ENCODE measurements around the gene HELZ. TPM values are rescaled to one million over a fixed set of nuclear protein-coding genes. Genes with fewer than 3 reads are reported as not detected.
"Not testable (repeated sequence)": the region's sequence is repeated elsewhere in the genome, so short reads cannot be mapped to it uniquely, and the experiment has no call there.

The HELZ gene
- total and polyA plus RNA-seq, 2 experiments from 2014 or later, result 23.9 to 25.4 TPM

GRCh38 chr17:67290244-67290643, 45.2 kb upstream of the HELZ start:
- no peaks in the 10 kb centered on the region for H3K36me3 ChIP-seq (ENCODE audit: low read depth)

GRCh38 chr17:67289181-67289876, 44.3 kb upstream of the HELZ start:
- Histone ChIP-seq H3K4me1 (ENCODE audit: insufficient read depth) (peaks cover 8% of the 10 kb centered on the region), H3F3A (ENCODE audit: insufficient read depth) (no peaks in the 10 kb centered on the region), H3K27me3 (replicated peaks; ENCODE audit: insufficient read depth) (no peaks in the 10 kb centered on the region), H3K4me2 (ENCODE audit: unreplicated experiment) (peak overlapping the region; percentile 59), H2AFZ (peak overlapping the region; percentile 47), H3K9me2 (ENCODE audit: insufficient read depth) (no peaks in the 10 kb centered on the region), H3K9ac (no peak overlapping the region), H3K79me2 (ENCODE audit: insufficient read depth) (no peaks in the 10 kb centered on the region), H3K9me3 (ENCODE audit: low read depth) (no peaks in the 10 kb centered on the region), H3K4me3 (peak overlapping the region; percentile 44; the same call in 1 of the 2 replicates), H3K36me3 (ENCODE audit: low read depth) (no peaks in the 10 kb centered on the region), H4K20me1 (ENCODE audit: insufficient read depth) (no peaks in the 10 kb centered on the region), H3K27ac (no peak overlapping the region)
- whole genome bisulfite sequencing, 2 experiments (ENCODE audit: low coverage in 1 of 2, low lambda C conversion rate in 2 of 2, missing lambda C conversion rate in 2 of 2), result 2 to 7% methylated on average over 13 to 14 of the region's 14 CpGs
- peak; percentile 76 for DNase-seq
- TF ChIP-seq EZH2 (IDR thresholded peaks at IDR 0.05; ENCODE audit: insufficient read depth, poor library complexity, severe bottlenecking) (no peak), EZH2phosphoT487 (IDR thresholded peaks at IDR 0.05; ENCODE audit: insufficient read depth, low read depth) (no peak)
- in situ Hi-C loops (cut with MboI), result no loop called here

More at GRCh38 chr17:67290244-67290643, 45.2 kb upstream of the HELZ start:
- Histone ChIP-seq H3K4me2 (ENCODE audit: unreplicated experiment) (no peak overlapping the region), H3K9ac (no peak overlapping the region), H3K9me3 (ENCODE audit: low read depth) (no peaks in the 10 kb centered on the region), H3K27me3 (replicated peaks; ENCODE audit: insufficient read depth) (no peaks in the 10 kb centered on the region), H3F3A (ENCODE audit: insufficient read depth) (no peaks in the 10 kb centered on the region), H3K27ac (no peak overlapping the region), H3K79me2 (ENCODE audit: insufficient read depth) (no peaks in the 10 kb centered on the region), H3K4me1 (ENCODE audit: insufficient read depth) (peaks cover 8% of the 10 kb centered on the region), H4K20me1 (ENCODE audit: insufficient read depth) (no peaks in the 10 kb centered on the region), H2AFZ (no peak overlapping the region), H3K9me2 (ENCODE audit: insufficient read depth) (no peaks in the 10 kb centered on the region), H3K4me3 (no peak overlapping the region)
- WGBS, 2 experiments (ENCODE audit: low coverage in 1 of 2, low lambda C conversion rate in 2 of 2, missing lambda C conversion rate in 2 of 2), result 97 to 98% methylated on average over 3 of the region's 3 CpGs
- DNase-seq, result no peak
- TF ChIP-seq EZH2phosphoT487 (IDR thresholded peaks at IDR 0.05; ENCODE audit: insufficient read depth, low read depth) (no peak), EZH2 (IDR thresholded peaks at IDR 0.05; ENCODE audit: insufficient read depth, poor library complexity, severe bottlenecking) (no peak)
- in situ Hi-C loops (cut with MboI), result no loop called here

DNA sequence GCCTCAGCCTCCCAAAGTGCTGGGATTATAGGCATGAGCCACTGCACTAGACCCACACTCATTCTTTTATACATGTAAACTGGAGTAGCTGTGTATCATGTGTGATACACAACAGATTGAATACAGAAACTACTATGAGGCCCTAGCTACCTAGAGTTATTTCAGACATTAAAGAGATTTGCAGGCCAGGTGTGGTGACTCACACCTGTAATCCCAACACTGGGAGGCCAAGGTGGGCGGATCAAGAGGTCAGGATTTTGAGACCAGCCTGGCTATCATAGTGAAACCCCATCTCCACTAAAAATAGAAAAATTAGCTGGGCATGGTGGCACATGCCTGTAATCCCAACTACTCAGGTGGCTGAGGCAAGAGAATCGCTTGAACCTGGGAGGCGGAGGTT, 41.8 kb upstream of the HELZ start:
- WGBS, 2 experiments (ENCODE audit: low coverage in 1 of 2, low lambda C conversion rate in 2 of 2, missing lambda C conversion rate in 2 of 2), result 67 to 73% methylated on average over 3 of the region's 3 CpGs
- H3K4me3 ChIP-seq, result not testable (repeated sequence)

DNA sequence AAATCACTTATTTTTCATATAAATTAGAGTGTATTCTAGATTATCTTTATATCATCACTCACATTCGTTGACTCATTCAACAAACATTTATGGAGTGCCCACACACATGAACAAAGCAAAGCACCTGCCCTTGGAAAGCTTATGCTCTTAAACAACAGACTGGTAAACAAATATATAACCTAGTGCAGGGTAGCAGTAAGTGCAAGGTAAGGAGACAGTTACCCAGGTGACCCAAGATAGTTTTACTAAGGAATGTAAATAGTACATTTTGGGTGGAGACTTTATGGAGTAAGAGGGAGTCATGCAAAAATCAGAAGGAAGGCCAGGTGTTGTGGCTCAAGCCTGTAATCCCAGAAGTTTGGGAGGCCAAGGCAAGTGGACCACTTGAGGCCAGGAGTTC, 40.4 kb upstream of the HELZ start:
- no peaks in the 10 kb centered on the region for H3K79me2 ChIP-seq (ENCODE audit: insufficient read depth)
- H3K4me1 ChIP-seq (ENCODE audit: insufficient read depth), result peaks cover 11% of the 10 kb centered on the region
- in situ Hi-C loops (cut with MboI), result no loop called here
- no peak overlapping the region for H3K9ac ChIP-seq
- no peak overlapping the region for H3K4me3 ChIP-seq
- no peak overlapping the region for H3K4me2 ChIP-seq (ENCODE audit: unreplicated experiment)
- TF ChIP-seq EZH2 (IDR thresholded peaks at IDR 0.05; ENCODE audit: insufficient read depth, poor library complexity, severe bottlenecking) (no peak), EZH2phosphoT487 (IDR thresholded peaks at IDR 0.05; ENCODE audit: insufficient read depth, low read depth) (no peak)
- H3F3A ChIP-seq (ENCODE audit: insufficient read depth), result no peaks in the 10 kb centered on the region
- 84 to 90% methylated on average over 1 of the region's 1 CpG for WGBS, 2 experiments (ENCODE audit: low coverage in 1 of 2, low lambda C conversion rate in 2 of 2, missing lambda C conversion rate in 2 of 2)
- no peak for DNase-seq
- no peaks in the 10 kb centered on the region for H3K27me3 ChIP-seq (replicated peaks; ENCODE audit: insufficient read depth)
- H4K20me1 ChIP-seq (ENCODE audit: insufficient read depth), result no peaks in the 10 kb centered on the region
- no peaks in the 10 kb centered on the region for H3K36me3 ChIP-seq (ENCODE audit: low read depth)
- H3K27ac ChIP-seq, result no peak overlapping the region
- H2AFZ ChIP-seq, result no peak overlapping the region
- H3K9me2 ChIP-seq (ENCODE audit: insufficient read depth), result no peaks in the 10 kb centered on the region
- no peaks in the 10 kb centered on the region for H3K9me3 ChIP-seq (ENCODE audit: low read depth)

More for the DNA sequence above, 41.8 kb upstream of the HELZ start:
- H4K20me1 ChIP-seq (ENCODE audit: insufficient read depth); H3K4me1 ChIP-seq (ENCODE audit: insufficient read depth); H3F3A ChIP-seq (ENCODE audit: insufficient read depth); H3K9me2 ChIP-seq (ENCODE audit: insufficient read depth); H3K9ac ChIP-seq; H3K9me3 ChIP-seq (ENCODE audit: low read depth); DNase-seq; in situ Hi-C loops (cut with MboI); H3K27ac ChIP-seq; H3K79me2 ChIP-seq (ENCODE audit: insufficient read depth); H3K4me2 ChIP-seq (ENCODE audit: unreplicated experiment); H3K36me3 ChIP-seq (ENCODE audit: low read depth); H3K27me3 ChIP-seq (replicated peaks; ENCODE audit: insufficient read depth); H2AFZ ChIP-seq: not testable (repeated sequence)
